HG02870 (cell line): ENCODE data around the gene NCAPD2.
"Not testable (repeated sequence)": the region's sequence is repeated elsewhere in the genome, so short reads cannot be mapped to it uniquely, and the experiment has no call there.

Source experiments
- ATAC-seq: cut with Tn5 transposase; IDR thresholded peaks from one replicate; pipeline ENCODE4 v1.9.1; 2021; ENCODE audit warnings: mild to moderate bottlenecking, moderate library complexity; ENCODE audit not compliant: unreplicated experiment

Gene NCAPD2

GRCh38 chr12:6489449-6489848, 4.5 kb upstream of the NCAPD2 start:
- no peak for ATAC-seq

- not testable (repeated sequence) for ATAC-seq
Observed at GRCh38 chr12:6490673-6491072, 3.2 kb upstream of the NCAPD2 start.

GRCh38 chr12:6492838-6493496, 935 bp upstream of the NCAPD2 start, which contains the start of gene MRPL51:
Gene MRPL51 (minus strand): TSS chr12:6493262. CDS start chr12:6493136, 126 bp downstream.
- ATAC-seq, result peak; percentile 52

GRCh38 chr12:6494258-6494743, 399 bp downstream of the NCAPD2 start:
- ATAC-seq, result no peak

GRCh38 chr12:6494968-6495367, 1.1 kb downstream of the NCAPD2 start:
- no peak for ATAC-seq

- not testable (repeated sequence) for ATAC-seq
Observed at GRCh38 chr12:6497291-6497690, 3.4 kb downstream of the NCAPD2 start.

GRCh38 chr12:6500466-6500865, 6.6 kb downstream of the NCAPD2 start:
- no peak for ATAC-seq

GRCh38 chr12:6507102-6507998, 13.4 kb downstream of the NCAPD2 start:
- no peak for ATAC-seq

GRCh38 chr12:6508087-6508486, 14.2 kb downstream of the NCAPD2 start:
- no peak for ATAC-seq

- no peak for ATAC-seq
Observed at GRCh38 chr12:6520186-6520585, 26.3 kb downstream of the NCAPD2 start.

GRCh38 chr12:6522193-6522592, 28.3 kb downstream of the NCAPD2 start:
- ATAC-seq, result no peak

GRCh38 chr12:6523708-6524107, 29.8 kb downstream of the NCAPD2 start:
- no peak for ATAC-seq

- no peak for ATAC-seq
Observed at GRCh38 chr12:6524648-6525047, 30.7 kb downstream of the NCAPD2 start.

- no peak for ATAC-seq
Observed at GRCh38 chr12:6526201-6526600, 32.3 kb downstream of the NCAPD2 start.

GRCh38 chr12:6526766-6527525, 33.0 kb downstream of the NCAPD2 start:
- ATAC-seq, result no peak

- no peak for ATAC-seq
Observed at GRCh38 chr12:6527711-6528110, 33.8 kb downstream of the NCAPD2 start.

- ATAC-seq, result no peak
Observed at GRCh38 chr12:6528539-6529235, 34.8 kb downstream of the NCAPD2 start.

GRCh38 chr12:6529291-6529737, 35.4 kb downstream of the NCAPD2 start:
- no peak for ATAC-seq

GRCh38 chr12:6530576-6531260, 36.8 kb downstream of the NCAPD2 start:
- no peak for ATAC-seq
